GM10266 (cell line): Measurements from ENCODE around the gene MYO1H.
A peak's percentile ranks its signal among the peaks of the same experiment; 100 is the strongest.
"Not testable (repeated sequence)": the region's sequence is repeated elsewhere in the genome, so short reads cannot be mapped to it uniquely, and the experiment has no call there.

Experiments used
- DNase-seq: peaks from one replicate; pipeline ENCODE4 v3.0.0; 2012; ENCODE audit errors: extremely low spot score
- TF ChIP-seq, protein P1 (sequence below): IDR thresholded peaks from 2 replicates; pipeline ENCODE4 v1.5.1; 2012; ENCODE audit warnings: mild to moderate bottlenecking, low read depth; ENCODE audit not compliant: control insufficient read depth, insufficient read depth; ENCODE audit errors: missing control alignments

The MYO1H gene

GRCh38 chr12:109388167-109388563 is 40.5 kb downstream of the MYO1H start:
- TF ChIP-seq, protein P1, sequence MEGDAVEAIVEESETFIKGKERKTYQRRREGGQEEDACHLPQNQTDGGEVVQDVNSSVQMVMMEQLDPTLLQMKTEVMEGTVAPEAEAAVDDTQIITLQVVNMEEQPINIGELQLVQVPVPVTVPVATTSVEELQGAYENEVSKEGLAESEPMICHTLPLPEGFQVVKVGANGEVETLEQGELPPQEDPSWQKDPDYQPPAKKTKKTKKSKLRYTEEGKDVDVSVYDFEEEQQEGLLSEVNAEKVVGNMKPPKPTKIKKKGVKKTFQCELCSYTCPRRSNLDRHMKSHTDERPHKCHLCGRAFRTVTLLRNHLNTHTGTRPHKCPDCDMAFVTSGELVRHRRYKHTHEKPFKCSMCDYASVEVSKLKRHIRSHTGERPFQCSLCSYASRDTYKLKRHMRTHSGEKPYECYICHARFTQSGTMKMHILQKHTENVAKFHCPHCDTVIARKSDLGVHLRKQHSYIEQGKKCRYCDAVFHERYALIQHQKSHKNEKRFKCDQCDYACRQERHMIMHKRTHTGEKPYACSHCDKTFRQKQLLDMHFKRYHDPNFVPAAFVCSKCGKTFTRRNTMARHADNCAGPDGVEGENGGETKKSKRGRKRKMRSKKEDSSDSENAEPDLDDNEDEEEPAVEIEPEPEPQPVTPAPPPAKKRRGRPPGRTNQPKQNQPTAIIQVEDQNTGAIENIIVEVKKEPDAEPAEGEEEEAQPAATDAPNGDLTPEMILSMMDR = no peak
- DNase-seq = no peak

DNA sequence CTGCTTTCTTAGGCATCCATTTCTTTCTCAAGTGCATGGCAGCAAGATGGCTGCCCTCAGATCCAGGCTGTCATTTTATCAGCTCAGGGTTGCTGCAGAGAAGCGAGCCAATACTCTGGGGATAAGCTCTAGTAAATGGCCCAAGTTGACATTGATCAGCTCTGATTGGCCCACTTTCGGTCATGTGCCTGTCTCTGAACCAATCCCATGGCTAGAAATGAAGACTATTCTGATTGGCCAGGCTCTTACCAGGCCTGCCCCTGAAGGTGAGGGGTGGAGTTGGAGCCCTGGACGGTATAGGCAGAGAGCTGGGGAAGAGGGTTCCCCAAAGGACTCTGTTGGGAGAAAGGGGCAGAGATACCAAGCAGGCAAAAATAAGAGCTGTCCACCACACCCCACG is 41.4 kb downstream of the MYO1H start:
- TF ChIP-seq, protein P1 = no peak
- DNase-seq = no peak

DNA sequence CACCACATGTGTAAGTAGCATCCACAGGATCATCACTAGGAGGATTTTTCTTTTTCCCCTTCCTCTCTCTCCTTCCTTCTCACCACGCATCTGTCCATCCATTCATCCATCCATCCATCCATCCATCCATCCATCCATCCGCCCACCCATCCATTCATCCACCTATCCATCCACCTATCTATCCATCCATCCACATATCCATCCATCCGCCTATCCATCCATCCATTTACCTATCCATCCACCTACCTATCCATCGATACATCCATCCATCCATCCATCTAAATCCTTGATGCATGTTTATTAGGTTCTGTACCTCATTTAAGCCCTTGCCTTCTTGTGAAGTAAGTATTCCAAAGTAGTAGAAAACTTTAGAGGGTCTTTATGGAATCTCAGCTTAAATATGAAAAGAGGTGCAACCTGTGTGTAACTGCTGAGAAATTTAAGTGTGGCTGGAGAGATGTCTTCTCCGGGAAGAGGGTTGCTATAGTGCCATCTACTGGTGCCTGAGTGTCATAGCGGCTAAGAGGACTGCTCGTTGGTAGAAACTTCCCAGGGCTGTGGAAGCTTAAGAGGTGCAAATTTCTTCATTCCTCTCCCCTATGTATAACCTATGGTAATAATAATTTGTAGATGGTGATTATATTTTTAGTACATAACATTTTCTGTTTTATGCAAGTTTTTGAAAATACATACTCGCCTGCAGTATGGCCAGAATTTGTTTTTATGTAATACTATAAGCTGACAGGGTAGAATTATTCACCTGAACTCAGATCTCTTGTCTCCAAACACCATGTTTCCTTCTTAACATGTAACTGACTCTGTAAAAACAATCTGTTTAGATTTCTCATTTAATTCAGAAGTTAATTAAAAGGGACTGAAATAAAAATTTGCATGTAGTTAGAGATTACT is 46.0 kb downstream of the MYO1H start:
- peak; percentile 70 for DNase-seq
- TF ChIP-seq, protein P1 = peak; percentile 84

- DNase-seq = no peak
- TF ChIP-seq, protein P1 = no peak
These were observed 47.2 kb downstream of the MYO1H start for GRCh38 chr12:109394891-109395290.

- DNase-seq = not testable (repeated sequence)
These were observed 57.1 kb downstream of the MYO1H start for GRCh38 chr12:109404841-109405240.

DNA sequence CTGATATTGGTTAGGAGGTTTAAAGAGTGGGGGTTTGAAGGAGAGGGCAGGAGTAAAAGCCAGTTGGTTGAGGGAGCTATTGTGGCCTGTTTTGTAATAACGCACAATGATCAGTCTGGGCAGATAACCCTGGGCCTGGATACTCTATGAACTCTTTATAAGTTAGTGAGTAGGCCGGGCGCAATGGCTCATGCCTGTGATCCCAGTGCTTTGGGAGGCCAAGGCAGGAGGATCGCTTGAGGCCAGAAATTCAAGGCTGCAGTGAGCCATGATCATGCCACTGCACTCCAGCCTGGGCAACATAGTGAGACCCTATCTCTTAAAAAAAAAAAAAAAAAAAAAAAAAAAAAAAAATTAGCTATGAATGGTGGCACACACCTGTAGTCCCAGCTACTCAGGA is 58.4 kb downstream of the MYO1H start:
- DNase-seq = not testable (repeated sequence)

DNA sequence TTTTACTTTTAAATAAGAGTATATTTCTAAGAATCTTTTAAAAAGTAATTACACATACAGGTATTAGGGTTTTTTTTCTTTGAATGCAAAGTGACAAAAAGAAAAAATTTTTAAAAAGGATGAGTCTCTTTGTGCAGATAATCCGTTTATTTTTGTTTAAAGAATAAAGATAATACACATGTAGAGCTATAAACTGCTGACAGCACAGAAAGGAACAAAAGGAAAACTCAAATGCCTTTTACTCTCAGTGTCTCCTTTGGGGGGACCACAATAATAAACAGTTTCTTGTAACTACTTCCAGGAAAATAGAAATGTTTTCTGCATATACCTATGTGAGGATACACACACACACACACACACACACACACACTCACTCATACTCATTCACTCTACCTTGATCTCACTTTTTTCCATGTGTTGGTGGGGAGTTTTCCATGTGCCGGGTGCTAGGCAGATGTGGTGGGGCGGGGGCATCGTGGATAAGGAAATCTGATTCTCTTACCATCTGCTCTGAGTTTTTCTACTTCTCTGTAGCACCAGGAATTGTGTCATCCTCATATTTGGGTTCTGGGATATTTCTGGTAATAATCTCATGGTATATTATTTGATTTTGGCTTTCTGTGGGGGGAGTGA is 71.3 kb downstream of the MYO1H start:
- TF ChIP-seq, protein P1 = no peak
- DNase-seq = no peak

- DNase-seq = no peak
- TF ChIP-seq, protein P1 = no peak
These were observed 73.8 kb downstream of the MYO1H start for GRCh38 chr12:109421355-109422087.
